ENCODE measurements around the gene MYRF. TPM values are rescaled to one million over a fixed set of nuclear protein-coding genes. Genes with fewer than 3 reads are reported as not detected.

Gene MYRF
- total and polyA plus RNA-seq, 4 donors = 11.9 to 41.2 (median 25.2) TPM

DNA sequence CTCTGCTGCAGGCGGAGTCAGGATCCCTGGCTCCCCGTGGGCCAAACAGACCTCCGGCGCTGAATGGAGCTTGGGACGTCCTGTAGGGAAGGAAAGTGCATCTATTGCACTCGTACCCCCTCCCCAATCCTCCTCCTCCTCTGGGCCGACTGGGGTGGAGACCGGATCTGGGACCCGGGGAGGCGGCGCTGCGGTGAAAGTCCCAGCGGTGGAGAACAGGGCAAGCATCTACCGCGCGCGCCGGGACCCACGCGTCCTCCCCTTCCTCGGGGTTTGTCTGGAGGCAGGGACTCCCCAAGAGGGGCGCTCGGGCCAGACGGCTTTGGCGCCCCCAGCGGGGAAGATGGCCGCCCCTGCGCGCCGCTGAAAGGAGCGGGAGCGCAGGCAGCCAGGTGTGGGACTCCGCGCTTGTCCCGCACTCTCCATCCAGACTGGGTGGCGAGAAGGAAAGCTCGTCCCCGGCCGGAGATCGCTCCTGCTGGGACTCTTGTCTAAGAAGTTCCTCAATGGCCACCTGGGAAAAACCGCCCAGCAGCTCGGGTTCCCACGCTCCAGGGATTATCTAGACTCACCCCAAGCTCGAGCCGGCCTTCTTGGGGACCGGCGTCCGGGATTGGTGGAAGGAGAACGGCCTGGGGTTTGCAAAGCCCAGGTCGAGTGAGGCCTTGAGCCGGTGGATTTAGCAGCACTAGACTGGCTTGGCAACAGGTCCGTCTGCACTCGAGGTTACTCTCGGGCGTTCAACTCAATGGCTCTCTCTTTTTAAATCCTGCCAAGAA is 76.4 kb downstream of the MYRF start:
- peak overlapping the region; percentile 27 to 87 for H3K27ac ChIP-seq (ENCODE audit: low read depth in 1 of 2, low read length in 1 of 2)
- H3K36me3 ChIP-seq (ENCODE audit: control insufficient read depth in 4 of 4, insufficient read depth in 4 of 4, low read length in 4 of 4) = no peaks in the 10 kb centered on the region
- DNase-seq = peak; percentile 50 to 67 (median 52)
- TF ChIP-seq, protein P1, sequence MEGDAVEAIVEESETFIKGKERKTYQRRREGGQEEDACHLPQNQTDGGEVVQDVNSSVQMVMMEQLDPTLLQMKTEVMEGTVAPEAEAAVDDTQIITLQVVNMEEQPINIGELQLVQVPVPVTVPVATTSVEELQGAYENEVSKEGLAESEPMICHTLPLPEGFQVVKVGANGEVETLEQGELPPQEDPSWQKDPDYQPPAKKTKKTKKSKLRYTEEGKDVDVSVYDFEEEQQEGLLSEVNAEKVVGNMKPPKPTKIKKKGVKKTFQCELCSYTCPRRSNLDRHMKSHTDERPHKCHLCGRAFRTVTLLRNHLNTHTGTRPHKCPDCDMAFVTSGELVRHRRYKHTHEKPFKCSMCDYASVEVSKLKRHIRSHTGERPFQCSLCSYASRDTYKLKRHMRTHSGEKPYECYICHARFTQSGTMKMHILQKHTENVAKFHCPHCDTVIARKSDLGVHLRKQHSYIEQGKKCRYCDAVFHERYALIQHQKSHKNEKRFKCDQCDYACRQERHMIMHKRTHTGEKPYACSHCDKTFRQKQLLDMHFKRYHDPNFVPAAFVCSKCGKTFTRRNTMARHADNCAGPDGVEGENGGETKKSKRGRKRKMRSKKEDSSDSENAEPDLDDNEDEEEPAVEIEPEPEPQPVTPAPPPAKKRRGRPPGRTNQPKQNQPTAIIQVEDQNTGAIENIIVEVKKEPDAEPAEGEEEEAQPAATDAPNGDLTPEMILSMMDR (IDR thresholded peaks at IDR 0.05; ENCODE audit: control extremely low read depth, extremely low read depth) = peak; percentile 25
- H3K27me3 ChIP-seq (ENCODE audit: control insufficient read depth in 3 of 3, insufficient read depth in 3 of 3, low read length in 2 of 3) = no peaks in the 10 kb centered on the region
- 1% methylated on average over 50 to 55 of the region's 55 CpGs for WGBS, 2 donors
- peaks cover 0 to 28% (median 10%) of the 10 kb centered on the region in 5 donors for H3K4me1 ChIP-seq (ENCODE audit: control insufficient read depth in 5 of 5, insufficient read depth in 5 of 5, low read length in 5 of 5)
- no peak for ATAC-seq (ENCODE audit: insufficient read depth, low FRiP score)
- peak overlapping the region; percentile 54 for H3K4me3 ChIP-seq
- H3K9me3 ChIP-seq (ENCODE audit: control insufficient read depth in 4 of 4, insufficient read depth in 3 of 4, low read length in 3 of 4) = peaks cover 0 to 1% (median 0%) of the 10 kb centered on the region in 4 donors
- H3K9ac ChIP-seq (ENCODE audit: insufficient read depth in 1 of 2, low read length in 2 of 2) = peak overlapping the region in 1 of 2 donors; percentile 61

DNA sequence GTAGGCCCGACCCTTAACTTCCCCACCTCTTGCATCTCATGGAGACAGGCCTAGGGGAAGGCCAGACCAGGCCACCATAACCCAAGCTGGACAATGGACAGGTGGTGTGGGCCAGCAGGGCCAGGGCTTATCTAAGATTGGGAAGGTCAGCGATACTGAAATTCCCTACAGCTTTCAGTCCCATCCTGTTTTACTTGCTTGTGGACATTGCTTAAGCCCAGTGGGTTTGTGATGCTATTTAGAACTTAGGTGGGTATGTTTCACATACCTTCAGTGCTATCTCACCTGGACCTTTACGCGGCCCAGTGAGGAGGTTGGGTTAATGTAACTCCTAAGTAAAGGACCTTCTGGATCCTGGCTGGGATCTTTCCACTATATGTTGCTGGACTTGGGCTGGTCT is 77.4 kb downstream of the MYRF start:
- DNase-seq (no peak), ATAC-seq (ENCODE audit: insufficient read depth, low FRiP score) (no peak)
- no peak overlapping the region for H3K27ac ChIP-seq (ENCODE audit: low read depth in 1 of 2, low read length in 1 of 2)
- no peaks in the 10 kb centered on the region for H3K27me3 ChIP-seq (ENCODE audit: control insufficient read depth in 3 of 3, insufficient read depth in 3 of 3, low read length in 2 of 3)
- 84 to 91% methylated on average over 4 of the region's 4 CpGs for WGBS, 2 donors
- H3K4me3 ChIP-seq = no peak overlapping the region
- TF ChIP-seq, protein P1 (IDR thresholded peaks at IDR 0.05; ENCODE audit: control extremely low read depth, extremely low read depth) = no peak
- H3K9me3 ChIP-seq (ENCODE audit: control insufficient read depth in 4 of 4, insufficient read depth in 3 of 4, low read length in 3 of 4) = peaks cover 0 to 1% (median 0%) of the 10 kb centered on the region in 4 donors
- H3K9ac ChIP-seq (ENCODE audit: insufficient read depth in 1 of 2, low read length in 2 of 2) = no peak overlapping the region
- no peaks in the 10 kb centered on the region for H3K36me3 ChIP-seq (ENCODE audit: control insufficient read depth in 4 of 4, insufficient read depth in 4 of 4, low read length in 4 of 4)
- H3K4me1 ChIP-seq (ENCODE audit: control insufficient read depth in 5 of 5, insufficient read depth in 5 of 5, low read length in 5 of 5) = peaks cover 0 to 33% (median 14%) of the 10 kb centered on the region in 5 donors

DNA sequence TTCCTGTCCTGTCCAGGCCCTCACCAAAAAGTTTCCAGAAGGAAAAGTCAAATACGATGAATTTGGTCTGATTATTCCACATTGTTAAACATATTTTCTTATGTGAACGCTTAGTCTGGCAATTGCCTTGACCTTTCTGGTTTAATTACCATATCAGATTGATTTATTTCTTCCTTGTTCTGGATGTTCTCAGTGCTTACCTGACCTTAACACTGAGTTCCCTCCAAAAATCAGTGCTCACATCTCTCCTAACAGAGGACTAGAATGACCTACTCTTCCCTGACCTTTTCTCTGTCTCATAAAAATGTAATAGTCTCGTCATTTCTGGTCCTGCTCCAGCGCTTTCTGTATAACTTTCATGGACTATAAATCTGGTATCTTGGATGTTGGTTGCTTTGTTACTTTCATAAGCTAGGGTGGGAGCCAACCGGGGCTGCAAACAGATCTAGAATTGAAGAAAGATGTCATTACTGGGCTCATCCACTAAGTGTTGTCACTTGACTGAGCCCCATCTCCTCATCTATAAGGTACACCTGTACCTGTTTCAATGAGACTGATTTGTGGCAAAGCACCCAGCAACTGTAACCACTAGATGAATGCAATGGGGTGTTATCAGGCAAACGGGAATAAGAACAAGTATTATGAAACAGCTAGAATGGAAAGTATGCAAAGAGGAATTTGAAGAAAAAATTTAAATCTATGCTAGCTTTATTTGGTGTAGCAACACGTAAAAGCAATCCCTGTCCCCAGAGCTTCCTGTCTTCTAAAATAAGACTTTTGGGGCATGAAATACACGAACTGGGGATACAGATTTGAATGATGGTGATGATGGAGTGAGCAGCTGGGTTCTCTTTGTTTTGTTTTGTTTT is 78.0 kb downstream of the MYRF start:
- peak in 2 of 3 donors; percentile 54 to 57 for DNase-seq
- Histone ChIP-seq H3K27me3 (ENCODE audit: control insufficient read depth in 3 of 3, insufficient read depth in 3 of 3, low read length in 2 of 3) (no peaks in the 10 kb centered on the region), H3K4me1 (ENCODE audit: control insufficient read depth in 5 of 5, insufficient read depth in 5 of 5, low read length in 5 of 5) (peaks cover 0 to 33% (median 14%) of the 10 kb centered on the region in 5 donors), H3K9me3 (ENCODE audit: control insufficient read depth in 4 of 4, insufficient read depth in 3 of 4, low read length in 3 of 4) (peaks cover 0 to 1% (median 0%) of the 10 kb centered on the region in 4 donors), H3K36me3 (ENCODE audit: control insufficient read depth in 4 of 4, insufficient read depth in 4 of 4, low read length in 4 of 4) (no peaks in the 10 kb centered on the region), H3K27ac (ENCODE audit: low read depth in 1 of 2, low read length in 1 of 2) (peak overlapping the region in 1 of 2 donors; percentile 18), H3K9ac (ENCODE audit: insufficient read depth in 1 of 2, low read length in 2 of 2) (no peak overlapping the region), H3K4me3 (no peak overlapping the region)
- ATAC-seq (ENCODE audit: insufficient read depth, low FRiP score) = no peak
- WGBS, 2 donors = 46 to 55% methylated on average over 8 of the region's 8 CpGs
- TF ChIP-seq, protein P1 (IDR thresholded peaks at IDR 0.05; ENCODE audit: control extremely low read depth, extremely low read depth) = no peak
